Naive thymus-derived CD8-positive, alpha-beta T cell (primary cell): ENCODE data around the gene SYCE3. TPM values are rescaled to one million over a fixed set of nuclear protein-coding genes. Genes with fewer than 3 reads are reported as not detected.
"Not testable (repeated sequence)": the region's sequence is repeated elsewhere in the genome, so short reads cannot be mapped to it uniquely, and the experiment has no call there.

Experiments used
- ATAC-seq, 2 donors: fragments of 150-1000 bp; cut with Tn5 transposase in 1 of 2; sonication (Bioruptor Pico), chemical (Tn5 transposase) in 1 of 2; 1 replicate in 1 of 2; 2 replicates in 1 of 2; pipeline ENCODE4 v1.10.0; 2021; ENCODE audit warnings: mild to moderate bottlenecking in 2 of 2, moderate library complexity in 2 of 2
- POLR2A ChIA-PET: fragments of 350-600 bp; sonication (Branson Sonifier 250); formaldehyde crosslinking; loops from one replicate; lab custom pipeline; 2021; ENCODE audit warnings: antibody characterized with exemption; lab: Charles Lee
- DNase-seq, 10 donors: peaks; one replicate each; pipeline versions ENCODE4 v3.0.0 to v3.0.0-alpha.2; 2020 to 2022
- H3K27ac Mint-ChIP-seq, 10 donors: one replicate each; pipeline ENCODE4 v1.8.0; 2020 to 2022; ENCODE audit warnings: mild to moderate bottlenecking in 10 of 10, mixed read lengths in 10 of 10, moderate library complexity in 4 of 10, inconsistent platforms in 1 of 10
- H3K27me3 Mint-ChIP-seq, 5 donors: one replicate each; pipeline ENCODE4 v1.8.0; 2021 to 2022; ENCODE audit warnings: mixed read lengths in 5 of 5
- H3K36me3 Mint-ChIP-seq, 3 donors: one replicate each; pipeline ENCODE4 v1.8.0; 2020 to 2022; ENCODE audit warnings: mixed read lengths in 3 of 3, mild to moderate bottlenecking in 2 of 3, inconsistent platforms in 1 of 3
- H3K4me1 Mint-ChIP-seq, 4 donors: one replicate each; pipeline ENCODE4 v1.8.0; 2021 to 2022; ENCODE audit warnings: mixed read lengths in 4 of 4
- H3K4me3 Mint-ChIP-seq, 10 donors: one replicate each; pipeline ENCODE4 v1.8.0; 2020 to 2022; ENCODE audit warnings: mild to moderate bottlenecking in 10 of 10, mixed read lengths in 10 of 10, moderate library complexity in 6 of 10, inconsistent platforms in 1 of 10
- H3K9me3 Mint-ChIP-seq, 9 donors: one replicate each; pipeline ENCODE4 v1.8.0; 2020 to 2022; ENCODE audit warnings: mixed read lengths in 9 of 9, mild to moderate bottlenecking in 3 of 9, inconsistent platforms in 1 of 9, moderate library complexity in 1 of 9
- polyA plus RNA-seq, 3 donors: library from polyadenylated mRNA; unstranded; fragments of 300-500 nt; fragmentation: Illumina TruSeq; gene quantifications; one replicate each; pipeline ENCODE4 v1.2.3, GENCODE V29; 2021
- total RNA-seq, 8 experiments: library from RNA in 2 of 8; stranded (reverse) in 2 of 8; gene quantifications; one replicate each; pipeline ENCODE4 v1.2.3 and lab custom pipeline; 2021 to 2026

The SYCE3 gene
- total and polyA plus RNA-seq, 5 experiments from 2014 or later, result not detected

GRCh38 chr22:50544078-50544745, 18.5 kb downstream of the SYCE3 start:
- H3K27ac Mint-ChIP-seq, result peak overlapping the region in 9 of 10 donors; percentile 31 to 83 (median 73)
- no peaks in the 10 kb centered on the region for H3K36me3 Mint-ChIP-seq
- POLR2A ChIA-PET, result interaction anchor here (1.0 to 3.1 kb wide), 5 partner anchors 12 to 77 kb away, joined by 3 to 15 read pairs (median 7); partner anchors contain the start of genes SCO2 and TYMP
- H3K4me1 Mint-ChIP-seq, result peaks cover 13 to 65% (median 35%) of the 10 kb centered on the region in 4 donors
- ATAC-seq (peak; percentile 53 to 58), DNase-seq (peak; percentile 65 to 84 (median 72))
- H3K27me3 Mint-ChIP-seq, result no peaks in the 10 kb centered on the region
- H3K9me3 Mint-ChIP-seq, result no peaks in the 10 kb centered on the region
- peak overlapping the region; percentile 54 to 74 (median 66) for H3K4me3 Mint-ChIP-seq

GRCh38 chr22:50542416-50542927, 20.2 kb downstream of the SYCE3 start:
- Mint-ChIP-seq H3K27me3 (no peaks in the 10 kb centered on the region), H3K4me3 (peak overlapping the region in 9 of 10 donors; percentile 3 to 65 (median 49)), H3K4me1 (peaks cover 15 to 73% (median 40%) of the 10 kb centered on the region in 4 donors), H3K9me3 (no peaks in the 10 kb centered on the region), H3K36me3 (no peaks in the 10 kb centered on the region), H3K27ac (peak overlapping the region in 7 of 10 donors; percentile 8 to 100 (median 85))
- POLR2A ChIA-PET, result interaction anchor here (1.2 kb wide), 1 partner anchor 17 kb away, joined by 3 read pairs; the partner anchor contains the start of gene SCO2
- DNase-seq (no peak), ATAC-seq (no peak)

GRCh38 chr22:50541667-50542026, 21.1 kb downstream of the SYCE3 start:
- peaks cover 13 to 75% (median 40%) of the 10 kb centered on the region in 4 donors for H3K4me1 Mint-ChIP-seq
- H3K4me3 Mint-ChIP-seq, result peak overlapping the region in 1 of 10 donors; percentile 65
- DNase-seq, H3K27me3 Mint-ChIP-seq, ATAC-seq, H3K9me3 Mint-ChIP-seq, H3K36me3 Mint-ChIP-seq: not testable (repeated sequence)
- H3K27ac Mint-ChIP-seq, result peak overlapping the region in 9 of 10 donors; percentile 20 to 100 (median 71)
- POLR2A ChIA-PET, result interaction anchor here (0.7 to 7.5 kb wide), 4 partner anchors 9 to 79 kb away, joined by 5 to 121 read pairs (median 22); partner anchors contain the start of genes SCO2 and TYMP

- Mint-ChIP-seq H3K36me3 (no peaks in the 10 kb centered on the region), H3K27me3 (no peaks in the 10 kb centered on the region), H3K4me1 (peaks cover 8 to 66% (median 33%) of the 10 kb centered on the region in 4 donors), H3K9me3 (no peaks in the 10 kb centered on the region), H3K4me3 (peak overlapping the region in 3 of 10 donors; percentile 14 to 54 (median 15)), H3K27ac (peak overlapping the region; percentile 65 to 100 (median 89))
- ATAC-seq (no peak), DNase-seq (no peak)
- POLR2A ChIA-PET, result interaction anchor here (0.6 to 7.5 kb wide), 11 partner anchors 7 to 197 kb away, joined by 3 to 121 read pairs (median 17); partner anchors contain the start of genes CHKB, LMF2, NCAPH2 and SCO2
Measured at GRCh38 chr22:50540381-50540780, 22.3 kb downstream of the SYCE3 start.

- H3K4me1 Mint-ChIP-seq, result peaks cover 10 to 70% (median 22%) of the 10 kb centered on the region in 4 donors
- DNase-seq (no peak), ATAC-seq (no peak)
- no peaks in the 10 kb centered on the region for H3K36me3 Mint-ChIP-seq
- POLR2A ChIA-PET, result interaction anchor here (0.9 to 7.5 kb wide), 4 partner anchors 11 to 93 kb away, joined by 3 to 121 read pairs (median 10); partner anchors contain the start of genes CHKB, SCO2 and TYMP
- H3K27ac Mint-ChIP-seq, result peak overlapping the region; percentile 63 to 100 (median 86)
- no peaks in the 10 kb centered on the region for H3K9me3 Mint-ChIP-seq
- H3K4me3 Mint-ChIP-seq, result peak overlapping the region in 4 of 10 donors; percentile 11 to 65 (median 34)
- peaks cover 0 to 4% (median 0%) of the 10 kb centered on the region in 5 donors for H3K27me3 Mint-ChIP-seq
Measured at GRCh38 chr22:50537765-50538164, 25.0 kb downstream of the SYCE3 start.

- H3K9me3 Mint-ChIP-seq, result no peaks in the 10 kb centered on the region
- peak overlapping the region in 2 of 10 donors; percentile 37 to 100 for H3K27ac Mint-ChIP-seq
- peaks cover 9 to 59% (median 25%) of the 10 kb centered on the region in 4 donors for H3K4me1 Mint-ChIP-seq
- ATAC-seq (no peak), DNase-seq (no peak)
- peaks cover 0 to 8% (median 0%) of the 10 kb centered on the region in 5 donors for H3K27me3 Mint-ChIP-seq
- H3K36me3 Mint-ChIP-seq, result no peaks in the 10 kb centered on the region
- POLR2A ChIA-PET, result interaction anchor here (0.6 to 7.5 kb wide), 5 partner anchors 9 to 409 kb away, joined by 3 to 121 read pairs (median 5); partner anchors contain the start of genes SCO2 and TYMP
- H3K4me3 Mint-ChIP-seq, result no peak overlapping the region
Measured at GRCh38 chr22:50536226-50536625, 26.5 kb downstream of the SYCE3 start.

GRCh38 chr22:50535113-50535512, 27.6 kb downstream of the SYCE3 start:
- H3K27me3 Mint-ChIP-seq, result peaks cover 0 to 11% (median 0%) of the 10 kb centered on the region in 5 donors
- POLR2A ChIA-PET, result interaction anchor here (2.0 to 7.5 kb wide), 2 partner anchors 8 to 13 kb away, joined by 6 to 121 read pairs; partner anchors contain the start of genes SCO2 and TYMP
- H3K9me3 Mint-ChIP-seq, result no peaks in the 10 kb centered on the region
- DNase-seq, result no peak
- ATAC-seq, result no peak
- H3K27ac Mint-ChIP-seq, result no peak overlapping the region
- H3K4me1 Mint-ChIP-seq, result peaks cover 12 to 51% (median 27%) of the 10 kb centered on the region in 4 donors
- H3K4me3 Mint-ChIP-seq, result no peak overlapping the region
- no peaks in the 10 kb centered on the region for H3K36me3 Mint-ChIP-seq

GRCh38 chr22:50533856-50534711, 28.6 kb downstream of the SYCE3 start:
- POLR2A ChIA-PET, result interaction anchor here (1.2 to 7.5 kb wide), 3 partner anchors 7 to 26 kb away, joined by 5 to 121 read pairs (median 6); partner anchors contain the start of genes LMF2, NCAPH2, SCO2 and TYMP
- H3K27me3 Mint-ChIP-seq, result peaks cover 0 to 11% (median 0%) of the 10 kb centered on the region in 5 donors
- peak overlapping the region in 3 of 10 donors; percentile 26 to 71 (median 33) for H3K4me3 Mint-ChIP-seq
- DNase-seq, result peak in 1 of 10 donors; percentile 42
- peak overlapping the region in 4 of 10 donors; percentile 35 to 89 (median 82) for H3K27ac Mint-ChIP-seq
- not testable (repeated sequence) for H3K36me3 Mint-ChIP-seq, ATAC-seq, H3K9me3 Mint-ChIP-seq
- H3K4me1 Mint-ChIP-seq, result peaks cover 10 to 42% (median 18%) of the 10 kb centered on the region in 4 donors

- H3K27me3 Mint-ChIP-seq, result peaks cover 0 to 11% (median 0%) of the 10 kb centered on the region in 5 donors
- POLR2A ChIA-PET, result interaction anchor here (0.6 to 2.3 kb wide), 8 partner anchors 7 to 341 kb away, joined by 3 to 12 read pairs (median 5); partner anchors contain the start of genes KLHDC7B, LMF2 and NCAPH2
- H3K36me3 Mint-ChIP-seq, result no peaks in the 10 kb centered on the region
- DNase-seq (peak in 1 of 10 donors; percentile 30), ATAC-seq (no peak)
- H3K4me1 Mint-ChIP-seq, result peaks cover 14 to 46% (median 23%) of the 10 kb centered on the region in 4 donors
- no peaks in the 10 kb centered on the region for H3K9me3 Mint-ChIP-seq
- H3K27ac Mint-ChIP-seq, result peak overlapping the region in 5 of 10 donors; percentile 59 to 89 (median 88)
- peak overlapping the region; percentile 28 to 90 (median 58) for H3K4me3 Mint-ChIP-seq
Measured at GRCh38 chr22:50532824-50533796, 29.6 kb downstream of the SYCE3 start.

GRCh38 chr22:50531962-50532674, 30.6 kb downstream of the SYCE3 start:
- Mint-ChIP-seq H3K9me3 (no peaks in the 10 kb centered on the region), H3K27ac (peak overlapping the region in 6 of 10 donors; percentile 43 to 90 (median 88)), H3K4me3 (peak overlapping the region; percentile 28 to 91 (median 85)), H3K27me3 (peaks cover 0 to 11% (median 0%) of the 10 kb centered on the region in 5 donors), H3K4me1 (peaks cover 16 to 47% (median 28%) of the 10 kb centered on the region in 4 donors), H3K36me3 (no peaks in the 10 kb centered on the region)
- no peak for ATAC-seq
- DNase-seq, result peak in 1 of 10 donors; percentile 60
- POLR2A ChIA-PET, result interaction anchor here (0.6 to 2.3 kb wide), 11 partner anchors 8 to 290 kb away, joined by 3 to 12 read pairs (median 4); partner anchors contain the start of genes LMF2 and NCAPH2
